ENCODE data around the gene GATAD2A.

Gene GATAD2A

GRCh38 chr19:19531951-19532805 lies 126.7 kb downstream of the GATAD2A start:
- peak; percentile 81 to 82 for DNase-seq (ENCODE audit: low read depth in 2 of 2)

GRCh38 chr19:19532806-19533701 lies 127.6 kb downstream of the GATAD2A start:
- no peak for DNase-seq (ENCODE audit: low read depth in 2 of 2)

GRCh38 chr19:19533841-19534240 lies 128.4 kb downstream of the GATAD2A start:
- no peak for DNase-seq (ENCODE audit: low read depth in 2 of 2)

- DNase-seq (ENCODE audit: low read depth in 2 of 2) = no peak
Measured at GRCh38 chr19:19534556-19535265, 129.2 kb downstream of the GATAD2A start.

- no peak for DNase-seq (ENCODE audit: low read depth in 2 of 2)
Measured at GRCh38 chr19:19535311-19536191, 130.1 kb downstream of the GATAD2A start.

GRCh38 chr19:19537075-19538048 lies 131.9 kb downstream of the GATAD2A start:
- DNase-seq (ENCODE audit: low read depth in 2 of 2) = no peak

GRCh38 chr19:19538061-19538784 lies 132.7 kb downstream of the GATAD2A start, which contains the start of gene CILP2:
CILP2 (plus strand) TSS chr19:19538265; CDS start chr19:19538350, 85 bp downstream.
- DNase-seq (ENCODE audit: low read depth in 2 of 2) = peak in 1 of 2 donors; percentile 24

GRCh38 chr19:19538785-19539166 lies 133.3 kb downstream of the GATAD2A start:
- DNase-seq (ENCODE audit: low read depth in 2 of 2) = no peak

GRCh38 chr19:19539698-19540063 lies 134.2 kb downstream of the GATAD2A start:
- DNase-seq (ENCODE audit: low read depth in 2 of 2) = no peak

- DNase-seq (ENCODE audit: low read depth in 2 of 2) = peak; percentile 67 to 83
Measured at GRCh38 chr19:19540064-19540714, 134.7 kb downstream of the GATAD2A start.

GRCh38 chr19:19540715-19541515 lies 135.4 kb downstream of the GATAD2A start:
- peak; percentile 66 to 83 for DNase-seq (ENCODE audit: low read depth in 2 of 2)

GRCh38 chr19:19541616-19542015 lies 136.1 kb downstream of the GATAD2A start:
- no peak for DNase-seq (ENCODE audit: low read depth in 2 of 2)

GRCh38 chr19:19542507-19542906 lies 137.0 kb downstream of the GATAD2A start:
- DNase-seq (ENCODE audit: low read depth in 2 of 2) = no peak

GRCh38 chr19:19543101-19543500 lies 137.6 kb downstream of the GATAD2A start:
- no peak for DNase-seq (ENCODE audit: low read depth in 2 of 2)

GRCh38 chr19:19543640-19544039 lies 138.2 kb downstream of the GATAD2A start:
- DNase-seq (ENCODE audit: low read depth in 2 of 2) = no peak

- DNase-seq (ENCODE audit: low read depth in 2 of 2) = no peak
Measured at GRCh38 chr19:19544257-19544953, 138.9 kb downstream of the GATAD2A start.
